ENCODE data around the gene LRMDA.
"Not testable (repeated sequence)": the region's sequence is repeated elsewhere in the genome, so short reads cannot be mapped to it uniquely, and the experiment has no call there.

Gene LRMDA

GRCh38 chr10:75605096-75605495 lies 173.7 kb downstream of the LRMDA start:
- DNase-seq: no peak
- H3K4me3 Mint-ChIP-seq: no peak overlapping the region
- no peaks in the 10 kb centered on the region for H3K27me3 Mint-ChIP-seq (ENCODE audit: low read depth, poor library complexity)
- H3K36me3 Mint-ChIP-seq (ENCODE audit: low read depth): no peaks in the 10 kb centered on the region
- no peak for TF ChIP-seq CTCF (IDR thresholded peaks at IDR 0.05)
- H3K4me1 Mint-ChIP-seq: peaks cover 78% of the 10 kb centered on the region
- H3K9me3 Mint-ChIP-seq: no peaks in the 10 kb centered on the region
- H3K27ac Mint-ChIP-seq: no peak overlapping the region

DNA sequence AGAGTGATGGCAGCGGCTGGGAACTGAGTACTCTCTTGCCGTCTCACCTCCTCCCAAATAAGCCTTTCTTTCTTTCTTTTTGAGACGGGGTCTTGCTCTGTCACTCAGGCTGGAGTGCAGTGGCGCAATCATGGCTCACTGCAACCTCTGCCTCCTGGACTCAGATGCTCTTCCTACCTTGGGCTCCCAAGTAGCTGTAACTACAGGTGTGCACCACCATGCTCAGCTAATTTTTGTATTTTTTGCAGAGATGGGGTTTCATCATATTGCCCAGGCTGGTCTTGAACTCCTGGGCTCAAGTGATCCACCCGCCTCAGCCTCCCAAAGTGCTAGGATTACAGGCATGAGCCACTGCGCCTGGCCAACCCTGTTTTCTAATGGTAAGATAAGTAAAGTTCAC lies 174.4 kb downstream of the LRMDA start:
- not testable (repeated sequence) for DNase-seq; H3K4me3 Mint-ChIP-seq; H3K9me3 Mint-ChIP-seq; H3K27ac Mint-ChIP-seq; H3K27me3 Mint-ChIP-seq (ENCODE audit: low read depth, poor library complexity); H3K36me3 Mint-ChIP-seq (ENCODE audit: low read depth)
- H3K4me1 Mint-ChIP-seq: peaks cover 78% of the 10 kb centered on the region

GRCh38 chr10:75606203-75606779 lies 174.9 kb downstream of the LRMDA start:
- H3K4me3 Mint-ChIP-seq: no peak overlapping the region
- peaks cover 78% of the 10 kb centered on the region for H3K4me1 Mint-ChIP-seq
- H3K27me3 Mint-ChIP-seq (ENCODE audit: low read depth, poor library complexity): no peaks in the 10 kb centered on the region
- TF ChIP-seq CTCF (IDR thresholded peaks at IDR 0.05): no peak
- no peak overlapping the region for H3K27ac Mint-ChIP-seq
- H3K9me3 Mint-ChIP-seq: no peaks in the 10 kb centered on the region
- no peaks in the 10 kb centered on the region for H3K36me3 Mint-ChIP-seq (ENCODE audit: low read depth)
- DNase-seq: no peak

GRCh38 chr10:75607576-75607975 lies 176.2 kb downstream of the LRMDA start:
- no peaks in the 10 kb centered on the region for H3K36me3 Mint-ChIP-seq (ENCODE audit: low read depth)
- H3K9me3 Mint-ChIP-seq: no peaks in the 10 kb centered on the region

GRCh38 chr10:75610183-75610582 lies 178.8 kb downstream of the LRMDA start:
- Mint-ChIP-seq H3K9me3 (no peaks in the 10 kb centered on the region), H3K4me3 (no peak overlapping the region), H3K27me3 (ENCODE audit: low read depth, poor library complexity) (no peaks in the 10 kb centered on the region), H3K36me3 (ENCODE audit: low read depth) (no peaks in the 10 kb centered on the region), H3K4me1 (peaks cover 86% of the 10 kb centered on the region), H3K27ac (no peak overlapping the region)
- DNase-seq: no peak
- no peak for TF ChIP-seq CTCF (IDR thresholded peaks at IDR 0.05)

More at GRCh38 chr10:75607576-75607975, 176.2 kb downstream of the LRMDA start:
- no peak for TF ChIP-seq CTCF (IDR thresholded peaks at IDR 0.05)
- H3K4me3 Mint-ChIP-seq: no peak overlapping the region
- peaks cover 78% of the 10 kb centered on the region for H3K4me1 Mint-ChIP-seq
- no peak overlapping the region for H3K27ac Mint-ChIP-seq
- no peak for DNase-seq
- no peaks in the 10 kb centered on the region for H3K27me3 Mint-ChIP-seq (ENCODE audit: low read depth, poor library complexity)

DNA sequence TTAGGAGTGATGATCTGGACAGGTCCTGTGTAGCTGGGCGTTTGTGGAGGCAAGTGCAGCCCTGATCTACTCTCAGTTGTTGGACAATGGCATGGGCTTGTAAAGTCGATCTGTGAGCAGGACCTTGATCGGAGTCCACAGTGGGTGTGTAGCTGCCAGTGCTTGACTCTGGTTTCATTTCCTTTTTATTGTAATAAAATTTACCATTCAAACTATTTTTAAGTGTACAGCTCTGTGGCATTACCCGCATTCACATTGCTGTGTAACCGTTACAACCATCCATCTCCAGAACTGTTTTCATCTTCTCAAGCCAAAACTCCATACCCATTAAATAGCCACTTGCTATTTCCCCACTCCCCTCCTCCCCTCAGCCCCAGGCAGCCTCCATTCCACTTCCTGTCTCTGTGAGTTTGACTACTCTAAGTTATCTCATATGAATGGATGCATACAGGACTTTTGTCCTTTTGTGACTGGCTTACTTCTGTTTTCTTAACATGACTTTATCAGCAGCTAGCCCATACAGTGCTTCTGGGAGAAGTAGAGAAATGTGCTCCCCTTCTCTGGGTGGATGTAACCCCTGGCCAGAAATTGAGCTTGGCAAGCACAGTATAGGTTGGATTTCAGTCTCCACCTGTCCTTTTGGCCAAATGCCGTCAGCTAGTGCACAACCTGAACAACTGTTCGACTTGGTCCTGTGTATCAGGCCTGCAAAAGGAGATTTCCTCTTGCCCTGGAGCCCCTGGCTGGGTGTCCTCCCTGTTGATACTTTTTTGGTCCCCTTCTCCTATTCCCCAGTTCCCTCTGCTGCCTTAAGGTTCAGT lies 180.0 kb downstream of the LRMDA start:
- DNase-seq: no peak
- Mint-ChIP-seq H3K4me1 (peaks cover 85% of the 10 kb centered on the region), H3K36me3 (ENCODE audit: low read depth) (no peaks in the 10 kb centered on the region), H3K27me3 (ENCODE audit: low read depth, poor library complexity) (no peaks in the 10 kb centered on the region), H3K27ac (peak overlapping the region; percentile 97), H3K9me3 (no peaks in the 10 kb centered on the region), H3K4me3 (no peak overlapping the region)
- no peak for TF ChIP-seq CTCF (IDR thresholded peaks at IDR 0.05)

Data from nephron progenitor cell (in vitro differentiated cells).